Upper lobe of left lung (tissue), 6 donors: ENCODE results near the gene CTCFL. TPM values are rescaled to one million over a fixed set of nuclear protein-coding genes. Genes with fewer than 3 reads are reported as not detected.
A peak's percentile ranks its signal among the peaks of the same experiment; 100 is the strongest.

Experiments
- ATAC-seq, 2 donors: fragments of 200-7000 bp; cut with Tn5 transposase; one replicate each; pipeline ENCODE4 v1.9.1; 2022; ENCODE audit warnings: mild to moderate bottlenecking in 2 of 2, moderate library complexity in 2 of 2; ENCODE audit not compliant: low FRiP score in 2 of 2
- DNase-seq, 2 donors: peaks; one replicate each; pipeline ENCODE4 v3.0.0-alpha.2; 2019 to 2020
- H3K27ac ChIP-seq, 4 donors: fragments of 200-600 bp; sonication (generic); one replicate each; pipeline ENCODE4 v1.5.1; 2016 to 2019
- H3K27me3 ChIP-seq, 4 donors: fragments of 200-600 bp; sonication (generic); one replicate each; pipeline ENCODE4 v1.5.1; 2017 to 2019
- H3K36me3 ChIP-seq, 4 donors: fragments of 200-600 bp; sonication (generic); one replicate each; pipeline ENCODE4 v1.5.1; 2016 to 2019
- H3K4me1 ChIP-seq, 4 donors: fragments of 200-600 bp; sonication (generic); one replicate each; pipeline ENCODE4 v1.5.1; 2018 to 2019
- H3K4me3 ChIP-seq, 4 donors: fragments of 200-600 bp; sonication (generic); one replicate each; pipeline ENCODE4 v1.5.1; 2017 to 2019; ENCODE audit warnings: mild to moderate bottlenecking in 2 of 4, moderate library complexity in 1 of 4
- H3K9me3 ChIP-seq, 4 donors: fragments of 200-600 bp; sonication (generic); one replicate each; pipeline ENCODE4 v1.5.1; 2018 to 2019
- CTCF ChIP-seq, 6 experiments: fragments of 450-650 bp in 4 of 6; fragments of 200-600 bp in 2 of 6; sonication (generic) in 2 of 6; IDR thresholded peaks; one replicate each; pipeline ENCODE4 v1.5.1; 2016 to 2019; ENCODE audit warnings: antibody characterized with exemption in 6 of 6
- EP300 ChIP-seq, 4 donors: sonication (generic); formaldehyde crosslinking; IDR thresholded peaks; one replicate each; pipeline ENCODE4 v1.5.1; 2017; ENCODE audit warnings: antibody characterized with exemption in 4 of 4, control low read depth in 2 of 4
- POLR2A ChIP-seq, 4 donors: fragments of 450-650 bp; IDR thresholded peaks; one replicate each; pipeline ENCODE4 v1.5.1; 2016 to 2017; ENCODE audit warnings: antibody characterized with exemption in 4 of 4, mild to moderate bottlenecking in 2 of 4
- POLR2AphosphoS5 ChIP-seq, 2 donors: sonication (generic); formaldehyde crosslinking; IDR thresholded peaks; one replicate each; pipeline ENCODE4 v1.5.1; 2017; ENCODE audit warnings: antibody characterized with exemption in 2 of 2
- WGBS, 2 donors: methylation state at CpG; one replicate each; pipeline ENCODE4 v1.1.5; 2017 to 2018; 5-methylcytosine and 5-hydroxymethylcytosine counted together
- total RNA-seq, 6 donors: library from RNA; depleted of rRNA in 4 of 6; stranded (reverse); fragments of >200 nt in 4 of 6; gene quantifications; one replicate each; pipeline versions ENCODE4 v1.1.0 to v1.2.1, GENCODE V29; 2016 to 2021
- donor health status: DM: no; HTN: no; CAD: no; lungs with moderate emphysema.
- donor health status: DM: no; HTN: yes; CAD: no; lungs with severe emphysema.

CTCFL gene
- total RNA-seq, 6 donors from 2014 or later: 0.11 to 0.17 (median 0.14) TPM; not detected in 3

- Histone ChIP-seq H3K27ac (no peak overlapping the region), H3K36me3 (no peaks in the 10 kb centered on the region), H3K9me3 (no peaks in the 10 kb centered on the region), H3K27me3 (no peaks in the 10 kb centered on the region), H3K4me3 (no peak overlapping the region), H3K4me1 (peaks cover 0 to under 1% (median under 1%) of the 10 kb centered on the region in 4 donors)
- no peak for ATAC-seq
- no peak for TF ChIP-seq POLR2AphosphoS5 (IDR thresholded peaks at IDR 0.05)
- no peak for TF ChIP-seq POLR2A (IDR thresholded peaks at IDR 0.05)
- TF ChIP-seq CTCF (IDR thresholded peaks at IDR 0.05): no peak
- TF ChIP-seq EP300 (IDR thresholded peaks at IDR 0.05): no peak
- DNase-seq: no peak
- 64 to 68% methylated on average over 4 to 6 of the region's 6 CpGs for WGBS, 2 donors
Measured at GRCh38 chr20:57467742-57468141, 57.2 kb downstream of the CTCFL start.

- Histone ChIP-seq H3K4me3 (no peak overlapping the region), H3K9me3 (no peaks in the 10 kb centered on the region), H3K36me3 (no peaks in the 10 kb centered on the region), H3K27me3 (no peaks in the 10 kb centered on the region), H3K4me1 (no peaks in the 10 kb centered on the region), H3K27ac (no peak overlapping the region)
- ATAC-seq (no peak), DNase-seq (no peak)
- TF ChIP-seq CTCF (IDR thresholded peaks at IDR 0.05) (no peak), POLR2AphosphoS5 (IDR thresholded peaks at IDR 0.05) (no peak), EP300 (IDR thresholded peaks at IDR 0.05) (no peak), POLR2A (IDR thresholded peaks at IDR 0.05) (no peak)
- WGBS, 2 donors: 88 to 91% methylated on average over 4 of the region's 4 CpGs
Measured at GRCh38 chr20:57465943-57466342, 59.0 kb downstream of the CTCFL start.

- 93 to 96% methylated on average over 7 to 8 of the region's 8 CpGs for WGBS, 2 donors
- TF ChIP-seq POLR2A (IDR thresholded peaks at IDR 0.05) (no peak), POLR2AphosphoS5 (IDR thresholded peaks at IDR 0.05) (no peak), CTCF (IDR thresholded peaks at IDR 0.05) (no peak), EP300 (IDR thresholded peaks at IDR 0.05) (no peak)
Measured at GRCh38 chr20:57465486-57465885, 59.5 kb downstream of the CTCFL start.

GRCh38 chr20:57464642-57465211 is 60.2 kb downstream of the CTCFL start:
- TF ChIP-seq EP300 (IDR thresholded peaks at IDR 0.05) (no peak), CTCF (IDR thresholded peaks at IDR 0.05) (peak; percentile 8 to 59 (median 39))
- Histone ChIP-seq H3K9me3 (no peaks in the 10 kb centered on the region), H3K4me1 (no peaks in the 10 kb centered on the region), H3K27me3 (no peaks in the 10 kb centered on the region), H3K27ac (peak overlapping the region in 1 of 4 donors; percentile 32), H3K36me3 (no peaks in the 10 kb centered on the region), H3K4me3 (no peak overlapping the region)
- DNase-seq (peak in 1 of 2 donors; percentile 60), ATAC-seq (peak; percentile 38 to 64)
- WGBS, 2 donors: 74 to 100% methylated on average over 2 to 13 of the region's 13 CpGs

More at GRCh38 chr20:57465486-57465885, 59.5 kb downstream of the CTCFL start:
- DNase-seq: no peak
- Histone ChIP-seq H3K36me3 (no peaks in the 10 kb centered on the region), H3K4me1 (no peaks in the 10 kb centered on the region), H3K27ac (no peak overlapping the region), H3K4me3 (no peak overlapping the region), H3K27me3 (no peaks in the 10 kb centered on the region), H3K9me3 (no peaks in the 10 kb centered on the region)
- no peak for ATAC-seq

- Histone ChIP-seq H3K4me1 (peaks cover 0 to 12% (median 3%) of the 10 kb centered on the region in 4 donors), H3K9me3 (no peaks in the 10 kb centered on the region), H3K27me3 (no peaks in the 10 kb centered on the region), H3K36me3 (no peaks in the 10 kb centered on the region), H3K4me3 (no peak overlapping the region), H3K27ac (no peak overlapping the region)
- no peak for DNase-seq
- ATAC-seq: no peak
- TF ChIP-seq CTCF (IDR thresholded peaks at IDR 0.05): no peak
- TF ChIP-seq EP300 (IDR thresholded peaks at IDR 0.05): no peak
- 88 to 89% methylated on average over 8 of the region's 8 CpGs for WGBS, 2 donors
Measured at GRCh38 chr20:57462781-57463180, 62.2 kb downstream of the CTCFL start.
